PC-9 (cell line): Measurements from ENCODE around the gene MACC1. TPM values are rescaled to one million over a fixed set of nuclear protein-coding genes. Genes with fewer than 3 reads are reported as not detected.

Experiments
- BruUV-seq: library from RNA; stranded (reverse); fragments of 400-500 nt; replicated peaks from 2 replicates; lab custom pipeline; 2021; lab: Mats Ljungman, UMichigan
- CTCF ChIA-PET: fragments of 300-600 bp; sonication (Branson Sonifier 250); formaldehyde crosslinking; loops from one replicate; lab custom pipeline; 2022; ENCODE audit warnings: antibody characterized with exemption; lab: Charles Lee
- POLR2A ChIA-PET: fragments of 300-600 bp; sonication (Branson Sonifier 250); formaldehyde crosslinking; loops from one replicate; lab custom pipeline; 2022; ENCODE audit warnings: antibody characterized with exemption; ENCODE audit not compliant: unreplicated experiment; lab: Charles Lee
- DNase-seq, 2 experiments: peaks; one replicate each; pipeline versions ENCODE4 v3.0.0 to v3.0.0-alpha.2; 2015 to 2022; ENCODE audit warnings: mixed read lengths in 1 of 2
- H2AFZ ChIP-seq: fragments of 200-600 bp; sonication (generic); 2 replicates; pipeline ENCODE4 v1.8.1; 2017; ENCODE audit warnings: antibody characterized with exemption
- H3F3A ChIP-seq: fragments of 200-600 bp; sonication (generic); 2 replicates; pipeline ENCODE4 v1.8.1; 2017; ENCODE audit warnings: antibody characterized with exemption, mild to moderate bottlenecking, low read depth; ENCODE audit not compliant: insufficient read depth
- H3K27ac ChIP-seq: fragments of 200-600 bp; sonication (generic); 2 replicates; pipeline ENCODE4 v1.6.1; 2016; ENCODE audit warnings: mixed run types
- H3K27me3 ChIP-seq: fragments of 200-600 bp; sonication (generic); 2 replicates; pipeline ENCODE4 v1.6.1; 2016; ENCODE audit warnings: low read depth, mixed run types; ENCODE audit not compliant: insufficient read depth
- H3K36me3 ChIP-seq: fragments of 200-600 bp; sonication (generic); 2 replicates; pipeline ENCODE4 v1.6.1; 2016; ENCODE audit warnings: low read depth, mixed run types
- H3K4me1 ChIP-seq: fragments of 200-600 bp; sonication (generic); replicated peaks from 2 replicates; pipeline ENCODE4 v1.6.1; 2016; ENCODE audit warnings: mixed run types; ENCODE audit not compliant: insufficient read depth
- H3K4me2 ChIP-seq: fragments of 200-600 bp; sonication (generic); 2 replicates; pipeline ENCODE4 v1.6.1; 2017; ENCODE audit warnings: mixed run types
- H3K4me3 ChIP-seq: fragments of 200-600 bp; sonication (generic); 2 replicates; pipeline ENCODE4 v1.6.1; 2016; ENCODE audit warnings: mixed run types
- H3K79me2 ChIP-seq: fragments of 200-600 bp; sonication (generic); 2 replicates; pipeline ENCODE4 v1.6.1; 2017; ENCODE audit warnings: low read depth, mixed run types
- H3K9me2 ChIP-seq: fragments of 200-600 bp; sonication (generic); 2 replicates; pipeline ENCODE4 v1.8.1; 2017; ENCODE audit warnings: mild to moderate bottlenecking; ENCODE audit not compliant: insufficient read depth
- H3K9me3 ChIP-seq: fragments of 200-600 bp; sonication (generic); 2 replicates; pipeline ENCODE4 v1.8.1; 2016; ENCODE audit warnings: low read depth; ENCODE audit not compliant: insufficient read depth
- H4K20me1 ChIP-seq: fragments of 200-600 bp; sonication (generic); 2 replicates; pipeline ENCODE4 v1.8.1; 2017; ENCODE audit not compliant: insufficient read depth
- EZH2 ChIP-seq: fragments of 200-600 bp; sonication (generic); IDR thresholded peaks from 2 replicates; pipeline ENCODE4 v1.8.0; 2017; ENCODE audit warnings: antibody characterized with exemption, low read depth
- intact Hi-C: fragments of 100-400 bp; cut with micrococcal nuclease; formaldehyde crosslinking; loops from one replicate; pipeline ENCODE4 v1.10.0; 2022; ENCODE audit not compliant: unreplicated experiment
- total RNA-seq: library from RNA; stranded (reverse); gene quantifications from 2 replicates; pipeline ENCODE4 v1.2.3, GENCODE V29; 2021
- TF ChIP-seq, protein P1 (sequence below): fragments of 200-600 bp; sonication (generic); conservative IDR thresholded peaks from 2 replicates; pipeline ENCODE4 v1.6.1; 2017; ENCODE audit warnings: mixed run types, antibody characterized with exemption, mild to moderate bottlenecking, moderate library complexity

Gene MACC1
- total RNA-seq, 1 experiment from 2014 or later = 50.8 TPM

- TF ChIP-seq, protein P1, sequence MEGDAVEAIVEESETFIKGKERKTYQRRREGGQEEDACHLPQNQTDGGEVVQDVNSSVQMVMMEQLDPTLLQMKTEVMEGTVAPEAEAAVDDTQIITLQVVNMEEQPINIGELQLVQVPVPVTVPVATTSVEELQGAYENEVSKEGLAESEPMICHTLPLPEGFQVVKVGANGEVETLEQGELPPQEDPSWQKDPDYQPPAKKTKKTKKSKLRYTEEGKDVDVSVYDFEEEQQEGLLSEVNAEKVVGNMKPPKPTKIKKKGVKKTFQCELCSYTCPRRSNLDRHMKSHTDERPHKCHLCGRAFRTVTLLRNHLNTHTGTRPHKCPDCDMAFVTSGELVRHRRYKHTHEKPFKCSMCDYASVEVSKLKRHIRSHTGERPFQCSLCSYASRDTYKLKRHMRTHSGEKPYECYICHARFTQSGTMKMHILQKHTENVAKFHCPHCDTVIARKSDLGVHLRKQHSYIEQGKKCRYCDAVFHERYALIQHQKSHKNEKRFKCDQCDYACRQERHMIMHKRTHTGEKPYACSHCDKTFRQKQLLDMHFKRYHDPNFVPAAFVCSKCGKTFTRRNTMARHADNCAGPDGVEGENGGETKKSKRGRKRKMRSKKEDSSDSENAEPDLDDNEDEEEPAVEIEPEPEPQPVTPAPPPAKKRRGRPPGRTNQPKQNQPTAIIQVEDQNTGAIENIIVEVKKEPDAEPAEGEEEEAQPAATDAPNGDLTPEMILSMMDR = no peak
- no peak for TF ChIP-seq EZH2
- H3K27ac ChIP-seq = no peak overlapping the region
- ChIA-PET POLR2A (no interaction called here), CTCF (no interaction called here)
- H3K27me3 ChIP-seq = no peaks in the 10 kb centered on the region
- intact Hi-C loops = no loop called here
- no peaks in the 10 kb centered on the region for H4K20me1 ChIP-seq
- H2AFZ ChIP-seq = no peak overlapping the region
- no peak for DNase-seq
- no peaks in the 10 kb centered on the region for H3K9me2 ChIP-seq
- no TSS peak for BruUV-seq
- H3K9me3 ChIP-seq = no peaks in the 10 kb centered on the region
- no peaks in the 10 kb centered on the region for H3F3A ChIP-seq
- no peak overlapping the region for H3K4me3 ChIP-seq
- H3K4me1 ChIP-seq = no peaks in the 10 kb centered on the region
- H3K36me3 ChIP-seq = peaks cover 10% of the 10 kb centered on the region; the same call in 1 of the 2 replicates
- H3K4me2 ChIP-seq = no peak overlapping the region
- H3K79me2 ChIP-seq = no peaks in the 10 kb centered on the region
Measured at GRCh38 chr7:20141666-20142065, 75.5 kb downstream of the MACC1 start.

- H3K9me2 ChIP-seq = no peaks in the 10 kb centered on the region
- H3K4me3 ChIP-seq = no peak overlapping the region
- no peaks in the 10 kb centered on the region for H3K9me3 ChIP-seq
- H3K79me2 ChIP-seq = no peaks in the 10 kb centered on the region
- TF ChIP-seq EZH2 = no peak
- TF ChIP-seq, protein P1 = no peak
- H4K20me1 ChIP-seq = no peaks in the 10 kb centered on the region
- no peaks in the 10 kb centered on the region for H3K4me1 ChIP-seq
- BruUV-seq = no TSS peak
- H3K36me3 ChIP-seq = peaks cover 10% of the 10 kb centered on the region; the same call in 1 of the 2 replicates
- intact Hi-C loops = no loop called here
- H3F3A ChIP-seq = no peaks in the 10 kb centered on the region
- CTCF ChIA-PET = no interaction called here
- no peak overlapping the region for H3K4me2 ChIP-seq
- H3K27ac ChIP-seq = no peak overlapping the region
- H3K27me3 ChIP-seq = no peaks in the 10 kb centered on the region
- no peak for DNase-seq
- H2AFZ ChIP-seq = no peak overlapping the region
- POLR2A ChIA-PET = no interaction called here
Measured at GRCh38 chr7:20141002-20141345, 76.2 kb downstream of the MACC1 start.

DNA sequence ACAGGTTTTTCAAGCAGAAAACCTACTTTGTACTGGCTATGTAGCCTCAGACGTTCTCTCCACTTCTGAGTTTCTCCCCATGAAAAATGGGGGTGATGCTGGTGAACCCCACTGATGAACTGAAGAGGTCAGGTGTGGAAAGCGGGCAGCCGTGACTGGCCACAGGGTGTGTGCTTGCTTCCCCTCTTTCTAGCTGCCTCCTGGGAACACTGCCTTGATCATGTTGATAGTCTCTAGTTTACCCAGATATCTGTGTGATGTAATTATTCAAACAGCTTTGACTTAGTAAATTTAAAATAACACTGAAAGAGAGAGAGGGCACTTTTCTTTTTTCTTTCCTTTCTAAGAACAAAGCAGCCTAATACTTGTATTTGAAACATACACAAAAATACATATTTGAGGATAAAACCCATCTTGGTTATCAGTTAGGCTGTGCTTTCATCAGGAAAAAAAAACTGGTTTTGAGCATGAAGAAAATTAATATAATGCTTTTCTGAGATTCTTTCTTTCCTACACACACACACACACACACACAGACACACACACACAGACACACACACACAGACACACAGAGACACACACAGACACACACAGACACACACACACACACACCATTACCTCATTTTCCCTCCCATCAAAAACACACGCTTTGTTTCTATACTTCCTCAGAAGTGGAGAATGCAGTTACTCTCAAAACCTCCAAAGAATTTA is 76.7 kb downstream of the MACC1 start:
- intact Hi-C loops = no loop called here
- Histone ChIP-seq H3K36me3 (peaks cover 15% of the 10 kb centered on the region; the same call in 1 of the 2 replicates), H3K4me1 (no peaks in the 10 kb centered on the region), H4K20me1 (no peaks in the 10 kb centered on the region), H3K4me2 (no peak overlapping the region), H3K79me2 (no peaks in the 10 kb centered on the region), H3F3A (no peaks in the 10 kb centered on the region), H3K27me3 (no peaks in the 10 kb centered on the region), H3K4me3 (no peak overlapping the region), H2AFZ (no peak overlapping the region), H3K27ac (no peak overlapping the region), H3K9me2 (no peaks in the 10 kb centered on the region), H3K9me3 (no peaks in the 10 kb centered on the region)
- no peak for DNase-seq
- POLR2A ChIA-PET = no interaction called here
- CTCF ChIA-PET = no interaction called here
- no TSS peak for BruUV-seq
- TF ChIP-seq, protein P1 = no peak
- TF ChIP-seq EZH2 = no peak
